Tibial nerve (tissue), 4 donors: ENCODE data around the gene MTTP. TPM values are rescaled to one million over a fixed set of nuclear protein-coding genes. Genes with fewer than 3 reads are reported as not detected.

Experiments used
- DNase-seq, 2 donors: peaks; one replicate each; pipeline ENCODE4 v3.0.0-alpha.2; 2019; ENCODE audit warnings: low spot score in 2 of 2
- H3K27ac ChIP-seq, 4 donors: fragments of 200-600 bp; sonication (generic) in 3 of 4; one replicate each; pipeline ENCODE4 v1.5.1; 2017 to 2019; ENCODE audit warnings: mild to moderate bottlenecking in 1 of 4
- H3K27me3 ChIP-seq, 2 donors: fragments of 200-600 bp; sonication (generic) in 1 of 2; one replicate each; pipeline versions ENCODE4 v1.5.1 to v1.6.0; 2017 to 2019
- H3K36me3 ChIP-seq, 3 donors: fragments of 200-600 bp; sonication (generic); one replicate each; pipeline ENCODE4 v1.5.1; 2018 to 2019
- H3K4me1 ChIP-seq, 4 donors: fragments of 200-600 bp; sonication (generic) in 3 of 4; one replicate each; pipeline ENCODE4 v1.5.1; 2017 to 2019
- H3K4me3 ChIP-seq, 4 donors: fragments of 200-600 bp; sonication (generic) in 3 of 4; one replicate each; pipeline ENCODE4 v1.5.1; 2017 to 2019; ENCODE audit warnings: mild to moderate bottlenecking in 1 of 4, moderate library complexity in 1 of 4
- H3K9me3 ChIP-seq, 4 donors: fragments of 200-600 bp; sonication (generic) in 3 of 4; one replicate each; pipeline ENCODE4 v1.5.1; 2017 to 2019
- CTCF ChIP-seq, 5 experiments: fragments of 200-600 bp in 3 of 5; fragments of 450-650 bp in 2 of 5; sonication (generic) in 3 of 5; IDR thresholded peaks; one replicate each; pipeline ENCODE4 v1.5.1; 2016 to 2019; ENCODE audit warnings: antibody characterized with exemption in 5 of 5, mild to moderate bottlenecking in 3 of 5, moderate library complexity in 2 of 5
- EP300 ChIP-seq, 2 donors: sonication (generic); formaldehyde crosslinking; IDR thresholded peaks; one replicate each; pipeline ENCODE4 v1.6.1; 2017; ENCODE audit warnings: antibody characterized with exemption in 2 of 2, mild to moderate bottlenecking in 1 of 2
- POLR2A ChIP-seq, 2 donors: fragments of 450-650 bp; IDR thresholded peaks; one replicate each; pipeline ENCODE4 v1.6.1; 2017; ENCODE audit warnings: antibody characterized with exemption in 2 of 2, mild to moderate bottlenecking in 2 of 2, moderate library complexity in 2 of 2
- WGBS, 2 donors: methylation state at CpG; one replicate each; pipeline ENCODE4 v1.1.5; 2018; 5-methylcytosine and 5-hydroxymethylcytosine counted together
- total RNA-seq, 4 donors: library from RNA; depleted of rRNA; stranded (reverse); fragments of >200 nt; gene quantifications; one replicate each; pipeline ENCODE4 v1.1.0, GENCODE V29; 2016

The MTTP gene
- total RNA-seq, 4 donors from 2014 or later, result 0.22 to 0.59 TPM; not detected in 2

- Histone ChIP-seq H3K4me3 (no peak overlapping the region), H3K36me3 (no peaks in the 10 kb centered on the region), H3K4me1 (no peaks in the 10 kb centered on the region), H3K27ac (no peak overlapping the region), H3K27me3 (no peaks in the 10 kb centered on the region), H3K9me3 (no peaks in the 10 kb centered on the region)
- TF ChIP-seq EP300 (IDR thresholded peaks at IDR 0.05), result no peak
- no peak for TF ChIP-seq CTCF (IDR thresholded peaks at IDR 0.05)
- no peak for TF ChIP-seq POLR2A (IDR thresholded peaks at IDR 0.05)
- WGBS, 2 donors, result 79 to 81% methylated on average over 5 of the region's 5 CpGs
- no peak for DNase-seq
Observed at GRCh38 chr4:99610605-99611175, 36.1 kb downstream of the MTTP start.

DNA sequence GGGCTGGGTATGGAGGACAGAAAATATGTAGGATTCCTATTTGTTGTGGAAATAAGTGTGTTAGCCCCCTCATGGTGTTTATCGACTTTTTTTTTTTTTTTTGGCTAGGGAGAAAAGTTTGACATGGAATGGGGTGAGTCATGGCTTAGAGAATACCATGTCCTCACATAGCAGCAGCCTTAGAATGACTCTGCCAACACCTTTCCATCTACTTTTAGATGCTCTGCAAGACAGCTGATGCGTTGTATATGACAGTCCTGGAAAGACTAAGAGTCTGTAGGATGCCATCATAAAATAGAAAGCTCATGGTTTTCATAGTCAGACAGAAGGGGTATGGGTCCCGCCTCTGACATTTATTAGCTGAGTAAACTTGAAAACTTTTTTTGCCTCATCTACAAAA lies 37.7 kb downstream of the MTTP start:
- no peak for DNase-seq
- no peaks in the 10 kb centered on the region for H3K9me3 ChIP-seq
- H3K27me3 ChIP-seq, result no peaks in the 10 kb centered on the region
- H3K27ac ChIP-seq, result no peak overlapping the region
- TF ChIP-seq POLR2A (IDR thresholded peaks at IDR 0.05) (no peak), CTCF (IDR thresholded peaks at IDR 0.05) (no peak), EP300 (IDR thresholded peaks at IDR 0.05) (no peak)
- no peaks in the 10 kb centered on the region for H3K4me1 ChIP-seq
- H3K36me3 ChIP-seq, result no peaks in the 10 kb centered on the region
- no peak overlapping the region for H3K4me3 ChIP-seq
- WGBS, 2 donors, result 84 to 88% methylated on average over 3 of the region's 3 CpGs

GRCh38 chr4:99612704-99613103 lies 38.1 kb downstream of the MTTP start:
- Histone ChIP-seq H3K27me3 (no peaks in the 10 kb centered on the region), H3K9me3 (no peaks in the 10 kb centered on the region), H3K4me1 (no peaks in the 10 kb centered on the region), H3K27ac (no peak overlapping the region), H3K36me3 (no peaks in the 10 kb centered on the region), H3K4me3 (no peak overlapping the region)
- WGBS, 2 donors, result 69 to 72% methylated on average over 5 of the region's 5 CpGs
- DNase-seq, result no peak
- no peak for TF ChIP-seq EP300 (IDR thresholded peaks at IDR 0.05)
- no peak for TF ChIP-seq POLR2A (IDR thresholded peaks at IDR 0.05)
- TF ChIP-seq CTCF (IDR thresholded peaks at IDR 0.05), result no peak

DNA sequence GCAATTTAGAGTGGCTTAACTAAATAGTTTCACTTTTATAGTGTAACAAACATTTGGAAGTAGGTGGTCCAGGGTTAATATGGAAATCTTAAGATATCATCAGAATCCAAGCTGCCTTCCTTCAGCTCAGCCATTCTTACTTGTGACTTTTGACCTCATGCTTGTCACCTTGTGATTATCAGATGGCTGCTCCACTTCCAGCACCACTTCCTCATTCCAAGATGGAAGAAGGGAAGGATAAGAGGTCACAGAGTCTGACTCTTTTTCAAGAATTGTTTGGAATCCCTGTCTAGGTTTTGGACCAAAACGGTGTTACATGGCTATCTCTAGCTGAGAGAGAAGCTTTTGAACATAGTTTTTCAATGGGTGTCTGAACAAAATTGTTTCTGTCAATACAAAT lies 39.9 kb downstream of the MTTP start:
- TF ChIP-seq CTCF (IDR thresholded peaks at IDR 0.05) (no peak), POLR2A (IDR thresholded peaks at IDR 0.05) (no peak), EP300 (IDR thresholded peaks at IDR 0.05) (no peak)
- Histone ChIP-seq H3K36me3 (no peaks in the 10 kb centered on the region), H3K27me3 (no peaks in the 10 kb centered on the region), H3K27ac (no peak overlapping the region), H3K4me3 (no peak overlapping the region), H3K9me3 (no peaks in the 10 kb centered on the region), H3K4me1 (no peaks in the 10 kb centered on the region)
- WGBS, 2 donors, result 68 to 71% methylated on average over 1 of the region's 1 CpG
- no peak for DNase-seq

GRCh38 chr4:99615170-99615820 lies 40.7 kb downstream of the MTTP start:
- 69 to 87% methylated on average over 1 of the region's 1 CpG for WGBS, 2 donors
- no peaks in the 10 kb centered on the region for H3K27me3 ChIP-seq
- no peaks in the 10 kb centered on the region for H3K36me3 ChIP-seq
- TF ChIP-seq EP300 (IDR thresholded peaks at IDR 0.05) (no peak), CTCF (IDR thresholded peaks at IDR 0.05) (no peak), POLR2A (IDR thresholded peaks at IDR 0.05) (no peak)
- DNase-seq, result no peak
- no peaks in the 10 kb centered on the region for H3K9me3 ChIP-seq
- H3K27ac ChIP-seq, result no peak overlapping the region
- no peaks in the 10 kb centered on the region for H3K4me1 ChIP-seq
- no peak overlapping the region for H3K4me3 ChIP-seq
